ENCODE data around the gene MYO1H.
"Not testable (repeated sequence)": the region's sequence is repeated elsewhere in the genome, so short reads cannot be mapped to it uniquely, and the experiment has no call there.

Gene MYO1H

GRCh38 chr12:109422251-109422650, 74.6 kb downstream of the MYO1H start:
- no peak for DNase-seq

GRCh38 chr12:109423392-109423791, 75.7 kb downstream of the MYO1H start:
- DNase-seq: peak; percentile 51

- peak; percentile 83 for DNase-seq
Observed at GRCh38 chr12:109428037-109428629, 80.4 kb downstream of the MYO1H start.

GRCh38 chr12:109428804-109429203, 81.1 kb downstream of the MYO1H start:
- not testable (repeated sequence) for DNase-seq

GRCh38 chr12:109430244-109430643, 82.5 kb downstream of the MYO1H start:
- no peak for DNase-seq

GRCh38 chr12:109432431-109432830, 84.7 kb downstream of the MYO1H start:
- no peak for DNase-seq

- peak; percentile 80 for DNase-seq
Observed at GRCh38 chr12:109432842-109433304, 85.2 kb downstream of the MYO1H start.

GRCh38 chr12:109433618-109434017, 85.9 kb downstream of the MYO1H start:
- DNase-seq: no peak

GRCh38 chr12:109434582-109434981, 86.9 kb downstream of the MYO1H start:
- no peak for DNase-seq

- no peak for DNase-seq
Observed at GRCh38 chr12:109435428-109436187, 87.9 kb downstream of the MYO1H start.

- DNase-seq: no peak
Observed at GRCh38 chr12:109436188-109436560, 88.5 kb downstream of the MYO1H start.

- no peak for DNase-seq
Observed at GRCh38 chr12:109439181-109439580, 91.5 kb downstream of the MYO1H start.

- DNase-seq: not testable (repeated sequence)
Observed at GRCh38 chr12:109439951-109440350, 92.3 kb downstream of the MYO1H start.

- no peak for DNase-seq
Observed at GRCh38 chr12:109440851-109441490, 93.3 kb downstream of the MYO1H start.

- no peak for DNase-seq
Observed at GRCh38 chr12:109443794-109444193, 96.1 kb downstream of the MYO1H start.

- no peak for DNase-seq
Observed at GRCh38 chr12:109444259-109444658, 96.6 kb downstream of the MYO1H start.

GRCh38 chr12:109445191-109445609, 97.5 kb downstream of the MYO1H start:
- DNase-seq: no peak

GRCh38 chr12:109446869-109447268, 99.2 kb downstream of the MYO1H start:
- no peak for DNase-seq

- no peak for DNase-seq
Observed at GRCh38 chr12:109447482-109447881, 99.8 kb downstream of the MYO1H start.

- no peak for DNase-seq
Observed at GRCh38 chr12:109448272-109448671, 100.6 kb downstream of the MYO1H start.

- DNase-seq: no peak
Observed at GRCh38 chr12:109448707-109449390, 101.1 kb downstream of the MYO1H start.

GRCh38 chr12:109449845-109450532, 102.3 kb downstream of the MYO1H start:
- no peak for DNase-seq

- no peak for DNase-seq
Observed at GRCh38 chr12:109450980-109451379, 103.3 kb downstream of the MYO1H start.

Data from RPMI8226 (cell line).